ENCODE data around the gene RHOA. TPM values are rescaled to one million over a fixed set of nuclear protein-coding genes. Genes with fewer than 3 reads are reported as not detected.

The RHOA gene
- total RNA-seq, 5 donors from 2014 or later (not counting 1 experiment from before 2014, with no cell fraction given), result 247 to 279 (median 269) TPM

DNA sequence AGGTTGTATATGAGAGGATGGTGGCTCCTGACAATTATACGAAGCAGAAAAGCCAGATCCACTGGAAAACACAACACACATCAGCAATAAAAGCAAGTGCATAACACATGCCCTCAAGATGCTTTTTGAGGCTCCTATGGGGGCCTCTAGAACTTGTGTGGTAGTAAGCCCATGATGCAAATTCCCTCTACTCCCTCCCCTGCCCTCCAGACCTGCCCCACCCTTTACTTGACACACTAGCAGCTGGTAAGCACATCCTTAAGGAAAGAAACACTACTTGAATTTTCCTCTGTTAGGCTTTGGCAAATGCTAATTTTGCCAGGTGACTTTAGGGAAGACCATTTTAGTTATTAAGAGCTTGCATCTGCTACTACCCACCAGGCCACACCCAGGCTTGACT, 101.1 kb downstream of the RHOA start:
- DNase-seq, result no peak

More for the DNA sequence above, 101.1 kb downstream of the RHOA start:
- H3K4me1 ChIP-seq (ENCODE audit: control insufficient read depth in 1 of 2, extremely low read depth in 1 of 2, insufficient read depth in 2 of 2, low read length in 2 of 2), result no peaks in the 10 kb centered on the region
- H3K27me3 ChIP-seq (replicated peaks in 1 of 2; ENCODE audit: control insufficient read depth in 2 of 2, extremely low read depth in 1 of 2, insufficient read depth in 2 of 2, low read length in 1 of 2), result no peaks in the 10 kb centered on the region
- no peaks in the 10 kb centered on the region for H3K9me3 ChIP-seq
- Mint-ChIP-seq H3K4me1 (peaks cover 3 to 5% (median 5%) of the 10 kb centered on the region in 3 donors), H3K36me3 (peaks cover 34% of the 10 kb centered on the region), H3K4me3 (no peak overlapping the region), H3K27ac (peak overlapping the region in 1 of 2 donors; percentile 58), H3K27me3 (no peaks in the 10 kb centered on the region), H3K9me3 (no peaks in the 10 kb centered on the region)
- ChIA-PET POLR2A (no interaction called here), CTCF (no interaction called here)
- no CpG with 5 or more reads among the region's 1 CpG for WGBS (ENCODE audit: insufficient coverage)
- H3K27ac ChIP-seq (ENCODE audit: low read length), result no peak overlapping the region
- ATAC-seq (replicated peaks in 1 of 4), result no peak
- peaks cover 16 to 80% of the 10 kb centered on the region in 2 donors for H3K36me3 ChIP-seq (ENCODE audit: control insufficient read depth in 2 of 2, extremely low read depth in 1 of 2, insufficient read depth in 1 of 2, low read length in 1 of 2)
- no peak overlapping the region for H3K4me3 ChIP-seq (ENCODE audit: control insufficient read depth in 1 of 2, extremely low read depth in 1 of 2, low read length in 1 of 2)

Other genes starting within 250 kb of the RHOA start
- gene CCDC71, start 245.6 kb downstream of the RHOA start, total RNA-seq, result 10 to 100 TPM; 20.4 to 37.0 (median 35.8) TPM
- 1 to 10 TPM; 2.0 to 7.3 (median 4.7) TPM for gene KLHDC8B, start 240.4 kb downstream of the RHOA start, total RNA-seq
- 10 to 100 TPM in 3 of 5 donors, 1 to 10 TPM in 2; 8.5 to 12.8 (median 10.9) TPM for gene C3orf62, start 134.7 kb downstream of the RHOA start, total RNA-seq
- 100 to 1,000 TPM; 101 to 107 (median 103) TPM for gene USP4, start 71.9 kb downstream of the RHOA start, total RNA-seq
- gene GPX1, start 53.6 kb downstream of the RHOA start, total RNA-seq, result 10 to 100 TPM; 45.1 to 87.5 (median 73.8) TPM
- gene TCTA, start 447 bp upstream of the RHOA start, total RNA-seq, result 10 to 100 TPM; 22.8 to 38.2 (median 34.3) TPM
- gene AMT, start 10.5 kb upstream of the RHOA start, total RNA-seq, result 10 to 100 TPM in 4 of 5 donors, 1 to 10 TPM in 1; 9.6 to 14.1 (median 11.1) TPM
- 10 to 100 TPM; 17.5 to 26.1 (median 24.1) TPM for gene NICN1, start 17.3 kb upstream of the RHOA start, total RNA-seq
- 10 to 100 TPM; 16.5 to 19.4 (median 18.1) TPM for gene DAG1, start 58.3 kb upstream of the RHOA start, total RNA-seq
- under 1 TPM; 0.08 to 0.44 (median 0.32) TPM for gene BSN, start 142.5 kb upstream of the RHOA start, total RNA-seq

All from T-cell (primary cell).